ENCODE data around the gene BLNK.

BLNK gene

DNA sequence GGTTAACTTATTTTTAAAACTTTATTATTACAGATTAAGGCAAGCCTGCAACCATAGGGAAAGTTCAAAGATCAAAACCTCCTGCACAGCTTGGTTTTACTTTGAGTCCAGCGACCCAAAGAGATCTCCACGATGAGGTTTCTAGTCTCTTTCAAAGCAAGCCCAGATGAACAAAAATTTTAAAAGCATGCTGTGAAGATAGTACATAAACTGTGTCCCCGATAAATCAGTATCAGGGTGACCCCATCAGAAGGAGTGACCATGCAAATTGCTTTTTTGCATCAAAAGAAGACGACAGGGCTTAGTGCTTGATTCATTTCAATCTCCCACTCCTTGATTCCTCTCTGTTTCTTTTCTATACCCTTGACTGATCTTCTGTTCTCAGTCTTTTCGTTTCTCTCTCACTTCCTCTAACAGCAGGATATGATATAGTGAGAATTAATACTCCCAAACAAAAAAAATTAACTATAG is 16.8 kb upstream of the BLNK start:
- no peak for DNase-seq (ENCODE audit: low spot score)

DNA sequence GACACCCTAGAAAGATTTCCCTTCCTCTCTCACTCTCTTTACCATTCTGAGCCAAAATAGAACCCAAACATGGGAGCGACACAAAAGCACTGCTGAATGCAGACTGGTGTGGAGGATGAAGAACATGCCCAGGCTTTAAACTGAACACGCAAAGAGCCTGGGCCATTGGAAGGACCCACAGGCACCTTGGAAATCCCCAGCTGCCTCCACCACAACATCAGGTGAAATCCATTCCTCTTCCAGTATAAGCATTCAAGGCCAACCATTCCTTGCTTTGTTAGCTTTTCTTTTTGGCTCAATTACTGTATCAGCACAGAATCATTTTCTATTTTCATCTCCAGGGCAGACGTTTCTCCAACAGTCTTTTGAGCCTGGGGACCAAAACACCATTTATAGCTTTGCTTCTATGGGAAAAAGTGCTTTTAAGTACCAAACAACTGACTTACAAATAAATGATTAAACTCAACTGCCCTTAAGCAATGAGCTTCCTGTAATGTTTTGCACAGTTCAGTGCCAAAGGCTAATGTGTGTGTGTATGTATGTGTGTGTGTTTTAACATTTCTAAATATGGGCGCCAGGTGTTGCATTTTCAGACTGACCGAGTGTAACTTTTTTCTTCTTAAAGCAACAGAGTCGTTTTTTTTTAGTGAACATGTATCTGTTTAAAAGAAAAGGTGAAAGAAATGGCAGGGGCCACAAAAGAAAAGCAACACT is 16.2 kb upstream of the BLNK start:
- DNase-seq (ENCODE audit: low spot score) = no peak

DNA sequence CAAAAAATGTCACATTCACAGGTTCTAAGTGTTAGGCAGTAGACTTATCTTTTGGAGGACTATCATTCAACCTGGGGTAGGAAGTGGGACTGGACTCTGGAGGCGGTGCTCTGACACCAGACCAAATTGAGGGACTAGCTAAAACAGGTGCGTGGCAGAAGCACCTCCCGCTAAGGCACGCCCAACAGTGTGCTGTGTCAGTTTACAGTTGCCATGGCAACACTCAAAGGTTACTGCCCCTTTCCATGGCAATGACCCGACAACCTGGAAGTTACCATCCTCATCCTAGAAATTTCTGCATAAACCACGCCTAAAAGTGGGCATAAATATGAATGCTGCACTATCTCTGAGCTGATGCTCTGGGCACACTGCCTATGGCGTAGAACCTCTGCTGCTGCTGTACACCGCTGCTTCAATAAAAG is 14.0 kb upstream of the BLNK start:
- DNase-seq (ENCODE audit: low spot score) = no peak

GRCh38 chr10:96283756-96284155 is 12.4 kb upstream of the BLNK start:
- no peak for DNase-seq (ENCODE audit: low spot score)

DNA sequence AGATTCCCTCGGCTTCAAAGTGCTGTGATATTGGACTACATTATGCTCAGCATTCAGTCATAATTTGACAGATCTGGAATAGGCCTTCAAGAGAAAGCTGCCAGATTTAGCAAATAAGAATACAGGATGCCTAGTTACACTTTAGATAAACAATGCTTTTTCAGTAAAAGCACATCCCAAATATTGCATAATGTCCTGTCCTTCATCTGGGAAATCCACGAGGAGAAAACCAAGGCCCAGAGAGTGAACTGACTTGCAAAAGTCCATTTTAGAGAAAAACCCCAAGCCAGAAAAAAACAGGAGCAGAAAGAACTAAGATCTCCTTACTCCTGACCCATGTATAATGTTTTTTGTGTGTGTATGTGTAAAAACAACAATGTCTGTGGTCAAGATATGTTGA is 12.0 kb upstream of the BLNK start:
- DNase-seq (ENCODE audit: low spot score) = no peak

- no peak for DNase-seq (ENCODE audit: low spot score)
Observed at GRCh38 chr10:96281444-96282029, 10.2 kb upstream of the BLNK start.

DNA sequence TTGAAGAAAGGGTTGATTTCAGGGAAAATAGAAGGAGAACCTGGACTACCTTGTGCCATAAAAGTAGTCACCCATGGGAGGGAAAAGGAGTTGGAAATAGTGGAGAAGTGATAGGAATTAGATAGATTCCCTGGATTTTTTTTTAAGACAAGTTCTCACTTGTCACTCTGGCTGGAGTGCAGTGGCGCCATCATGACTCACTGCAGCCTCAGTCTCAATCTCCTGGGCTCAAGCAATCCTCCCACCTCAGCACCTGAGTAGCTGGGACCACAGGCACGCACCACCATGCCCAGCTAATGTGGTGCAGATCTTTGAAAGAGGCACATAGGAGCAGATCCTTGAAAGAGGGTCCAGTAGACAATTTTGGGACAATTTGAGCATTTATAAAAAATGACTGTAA is 9.5 kb upstream of the BLNK start:
- no peak for DNase-seq (ENCODE audit: low spot score)

GRCh38 chr10:96279191-96279641 is 7.8 kb upstream of the BLNK start:
- DNase-seq (ENCODE audit: low spot score) = no peak

- DNase-seq (ENCODE audit: low spot score) = no peak
Observed at GRCh38 chr10:96276831-96277230, 5.5 kb upstream of the BLNK start.

DNA sequence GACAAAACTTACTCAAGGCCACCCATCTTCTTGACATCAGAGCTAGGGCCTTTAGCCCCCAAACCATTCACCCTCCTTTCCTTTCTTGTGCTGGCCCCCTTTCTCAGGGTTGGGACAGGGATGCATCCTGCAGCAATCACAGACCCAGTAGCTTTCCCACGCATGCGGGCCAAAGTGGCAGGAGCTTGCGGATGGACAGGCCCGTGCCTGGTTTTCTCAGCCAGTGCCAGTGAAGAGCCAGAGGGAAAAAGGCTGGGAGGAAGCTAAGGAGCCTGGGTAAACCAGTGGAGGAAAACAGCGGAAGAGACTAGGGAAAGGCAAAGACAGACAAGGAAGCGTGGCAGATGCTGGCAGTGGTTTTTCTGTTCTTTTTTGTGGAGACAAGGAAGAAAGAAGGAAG is 5.1 kb upstream of the BLNK start:
- DNase-seq (ENCODE audit: low spot score) = no peak

DNA sequence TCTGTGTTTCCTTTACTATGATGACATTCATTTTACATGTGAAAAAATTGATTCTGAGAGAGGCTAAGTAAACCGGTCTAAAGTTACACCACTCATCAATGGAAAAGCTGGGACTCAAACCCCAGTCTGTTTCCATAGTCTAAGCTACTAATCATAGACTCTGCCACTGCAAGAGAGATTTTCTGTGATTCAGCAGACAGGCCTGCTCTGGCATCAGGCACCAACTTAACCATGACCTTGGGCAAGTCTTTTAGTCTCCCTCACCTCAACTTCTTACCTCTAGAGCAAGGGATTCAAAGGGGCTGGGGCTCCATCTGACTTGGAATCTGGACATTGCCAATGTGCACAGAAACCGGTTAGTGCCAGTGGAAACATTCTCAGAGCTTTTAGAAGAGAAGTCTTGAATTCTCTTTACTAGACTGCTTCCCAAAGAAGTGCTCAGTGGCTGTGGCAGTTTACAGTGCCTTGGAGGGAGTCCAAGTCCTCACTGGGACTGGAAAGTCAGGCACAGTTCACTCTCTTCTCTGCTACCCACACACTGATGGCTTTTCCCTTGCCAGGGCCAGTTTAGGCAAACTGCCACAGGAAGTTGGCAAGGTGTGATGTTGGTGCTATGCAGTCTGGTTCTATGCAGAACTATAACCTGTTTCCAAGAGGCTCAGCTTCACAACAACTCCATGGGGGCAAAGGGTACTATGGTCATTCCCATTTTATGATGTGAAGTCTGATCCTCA is 4.5 kb upstream of the BLNK start:
- no peak for DNase-seq (ENCODE audit: low spot score)

GRCh38 chr10:96272316-96273280 is 1.2 kb upstream of the BLNK start:
- DNase-seq (ENCODE audit: low spot score) = no peak

GRCh38 chr10:96270571-96270970 is 798 bp downstream of the BLNK start:
- no peak for DNase-seq (ENCODE audit: low spot score)

GRCh38 chr10:96269438-96270300 is 1.7 kb downstream of the BLNK start:
- no peak for DNase-seq (ENCODE audit: low spot score)

DNA sequence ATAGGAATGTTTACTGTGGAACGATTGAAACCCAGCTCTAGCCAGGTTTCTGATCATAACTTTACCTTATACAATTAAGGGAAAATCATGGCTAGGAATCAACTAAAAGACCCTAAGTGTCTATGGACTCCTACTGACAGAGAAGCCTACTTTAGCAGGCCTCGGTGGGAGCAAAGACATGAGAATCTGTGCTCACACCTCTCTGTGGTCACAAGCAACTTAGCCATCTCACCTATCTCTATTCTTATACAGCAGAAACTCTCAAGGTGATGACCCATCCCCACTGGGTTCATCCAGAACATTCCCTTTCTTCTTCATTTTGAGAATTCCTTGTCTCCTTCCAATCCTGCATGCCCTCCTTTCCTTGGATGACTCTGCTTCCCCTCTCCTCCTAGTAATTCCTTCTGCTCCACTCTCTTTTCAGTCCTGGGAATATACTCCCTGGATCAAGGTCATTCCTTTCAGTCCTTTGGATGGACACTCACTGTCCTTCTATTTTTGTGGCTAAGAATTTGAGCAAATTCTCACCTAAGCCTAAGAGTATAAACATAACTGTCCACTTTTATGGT is 2.9 kb downstream of the BLNK start:
- no peak for DNase-seq (ENCODE audit: low spot score)

GRCh38 chr10:96267234-96267705 is 4.1 kb downstream of the BLNK start:
- DNase-seq (ENCODE audit: low spot score) = no peak

DNA sequence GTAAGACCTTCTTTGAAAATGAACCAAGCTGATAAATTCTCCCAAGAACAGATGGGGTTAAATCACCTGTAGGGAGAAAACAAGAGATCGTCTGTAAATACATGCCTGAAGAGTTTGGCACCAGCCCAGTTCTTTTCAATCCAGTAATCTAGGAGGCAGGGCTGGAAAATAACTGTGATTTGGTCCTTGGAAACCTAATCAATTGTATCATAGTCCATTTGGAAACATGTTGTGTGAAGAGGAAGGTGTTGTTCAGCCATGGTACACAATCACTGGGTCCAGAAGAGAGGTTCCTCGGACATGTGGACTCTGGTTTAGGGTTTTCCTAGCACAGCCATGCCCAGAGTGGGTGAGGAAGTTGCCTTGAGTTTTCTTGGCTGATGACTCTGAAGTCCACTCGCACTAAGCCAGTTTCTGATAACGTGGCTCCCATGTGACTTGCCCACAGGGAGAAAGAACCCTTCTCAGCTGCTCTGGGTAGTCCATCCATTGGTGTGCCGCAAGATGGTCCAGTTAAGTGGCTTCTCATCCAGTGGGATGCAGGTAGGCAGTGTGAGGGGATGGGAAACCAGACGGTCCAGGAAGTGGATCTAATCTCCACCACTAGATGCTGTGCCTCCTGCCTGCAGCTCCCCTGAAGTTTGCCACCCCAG is 5.1 kb downstream of the BLNK start:
- no peak for DNase-seq (ENCODE audit: low spot score)

DNA sequence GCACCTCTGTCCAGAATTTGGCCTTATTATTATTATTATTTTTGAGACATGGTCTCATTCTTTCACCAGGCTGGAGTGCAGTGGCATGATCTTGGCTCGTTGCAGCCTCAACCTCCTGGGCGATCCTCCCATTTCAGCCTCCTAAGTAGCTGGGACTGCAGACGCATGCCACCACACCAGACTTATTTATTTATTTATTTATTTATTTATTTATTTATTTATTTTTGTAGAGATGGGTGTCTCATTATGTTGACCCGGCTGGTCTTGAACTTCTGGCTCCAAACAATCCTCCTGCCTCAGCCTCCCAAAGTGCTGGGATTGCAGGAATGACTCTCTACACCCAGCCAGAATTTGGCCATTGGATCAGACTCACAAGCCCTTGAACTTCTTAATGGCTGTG is 6.4 kb downstream of the BLNK start:
- no peak for DNase-seq (ENCODE audit: low spot score)

DNA sequence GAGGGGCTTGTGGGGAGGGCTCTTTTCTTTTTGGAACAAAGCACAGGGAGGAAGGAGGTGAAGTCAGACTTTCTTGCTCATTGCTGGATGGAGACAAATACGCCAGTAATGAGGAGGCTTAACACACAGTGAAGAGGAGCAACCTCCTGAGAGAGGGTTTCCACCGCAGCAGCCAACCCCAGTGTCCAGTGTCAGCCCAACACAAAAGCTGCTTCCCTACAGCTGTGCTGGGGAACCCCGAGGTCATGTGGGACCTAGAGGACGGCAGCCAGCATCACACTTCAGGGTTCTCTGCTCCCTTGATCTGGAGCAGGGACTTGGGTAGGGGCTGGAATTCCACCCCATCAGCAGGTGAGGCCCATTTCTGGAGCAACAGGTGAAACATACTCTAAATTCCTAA is 7.7 kb downstream of the BLNK start:
- DNase-seq (ENCODE audit: low spot score) = no peak

GRCh38 chr10:96263176-96263575 is 8.2 kb downstream of the BLNK start:
- no peak for DNase-seq (ENCODE audit: low spot score)
